ENCODE measurements around the gene MAST4.

MAST4 gene

GRCh38 chr5:67053229-67053628 lies 457.0 kb downstream of the MAST4 start:
- DNase-seq: no peak

- no peak for DNase-seq
These were observed 463.0 kb downstream of the MAST4 start for GRCh38 chr5:67058998-67059743.

- peak; percentile 43 for DNase-seq
These were observed 463.7 kb downstream of the MAST4 start for GRCh38 chr5:67059744-67060490.

- no peak for DNase-seq
These were observed 465.3 kb downstream of the MAST4 start for GRCh38 chr5:67061511-67061910.

- no peak for DNase-seq
These were observed 466.9 kb downstream of the MAST4 start for GRCh38 chr5:67063055-67063454.

GRCh38 chr5:67063791-67064190 lies 467.6 kb downstream of the MAST4 start:
- DNase-seq: no peak

- no peak for DNase-seq
These were observed 469.0 kb downstream of the MAST4 start for GRCh38 chr5:67065237-67065636.

- no peak for DNase-seq
These were observed 469.5 kb downstream of the MAST4 start for GRCh38 chr5:67065696-67066095.

GRCh38 chr5:67066815-67067214 lies 470.6 kb downstream of the MAST4 start:
- no peak for DNase-seq

- DNase-seq: no peak
These were observed 477.0 kb downstream of the MAST4 start for GRCh38 chr5:67073045-67073680.

- no peak for DNase-seq
These were observed 481.1 kb downstream of the MAST4 start for GRCh38 chr5:67077296-67077695.

GRCh38 chr5:67081261-67081660 lies 485.1 kb downstream of the MAST4 start:
- no peak for DNase-seq

GRCh38 chr5:67082941-67083340 lies 486.7 kb downstream of the MAST4 start:
- no peak for DNase-seq

- no peak for DNase-seq
These were observed 489.4 kb downstream of the MAST4 start for GRCh38 chr5:67085616-67086015.

GRCh38 chr5:67089200-67089725 lies 493.1 kb downstream of the MAST4 start:
- DNase-seq: peak; percentile 26

- no peak for DNase-seq
These were observed 493.8 kb downstream of the MAST4 start for GRCh38 chr5:67090040-67090439.

GRCh38 chr5:67090593-67090992 lies 494.4 kb downstream of the MAST4 start:
- DNase-seq: no peak

GRCh38 chr5:67092535-67092934 lies 496.3 kb downstream of the MAST4 start:
- peak; percentile 27 for DNase-seq

GRCh38 chr5:67093279-67093678 lies 497.1 kb downstream of the MAST4 start:
- DNase-seq: no peak

GRCh38 chr5:67094476-67095300 lies 498.5 kb downstream of the MAST4 start:
- peak; percentile 35 for DNase-seq

GRCh38 chr5:67095346-67096171 lies 499.4 kb downstream of the MAST4 start:
- peak; percentile 77 for DNase-seq

- DNase-seq: no peak
These were observed 502.5 kb downstream of the MAST4 start for GRCh38 chr5:67098656-67099055.
